Midbrain (tissue), 1 donor: Measurements from ENCODE around the gene IGFN1.
A peak's percentile ranks its signal among the peaks of the same experiment; 100 is the strongest.
"Not testable (repeated sequence)": the region's sequence is repeated elsewhere in the genome, so short reads cannot be mapped to it uniquely, and the experiment has no call there.

Experiments
- DNase-seq: peaks from one replicate; lab custom pipeline; 2025; lab: John Stamatoyannopoulos, UW

The IGFN1 gene

GRCh38 chr1:201190624-201191051 is at the start of gene IGFN1:
Gene IGFN1, plus strand, starts transcription at chr1:201190824. Its CDS starts 2,470 bp downstream, at chr1:201193294.
- no peak for DNase-seq

DNA sequence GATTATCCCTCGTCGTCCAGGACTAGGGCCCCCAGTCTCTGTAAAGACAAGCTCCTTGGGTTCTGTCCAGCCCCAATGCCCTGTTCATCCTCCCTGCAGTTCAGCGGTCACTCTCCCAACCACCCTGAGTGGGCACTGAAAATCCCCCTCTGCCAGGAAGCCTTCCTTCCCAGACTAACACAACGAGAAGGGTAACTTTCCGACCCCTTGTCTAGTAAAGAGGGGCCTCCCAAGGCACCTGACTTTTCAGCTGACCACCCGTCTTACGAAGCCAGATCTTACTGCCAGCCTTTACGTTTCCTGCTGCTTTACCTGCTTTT is 49.7 kb upstream of the IGFN1 start:
- no peak for DNase-seq

DNA sequence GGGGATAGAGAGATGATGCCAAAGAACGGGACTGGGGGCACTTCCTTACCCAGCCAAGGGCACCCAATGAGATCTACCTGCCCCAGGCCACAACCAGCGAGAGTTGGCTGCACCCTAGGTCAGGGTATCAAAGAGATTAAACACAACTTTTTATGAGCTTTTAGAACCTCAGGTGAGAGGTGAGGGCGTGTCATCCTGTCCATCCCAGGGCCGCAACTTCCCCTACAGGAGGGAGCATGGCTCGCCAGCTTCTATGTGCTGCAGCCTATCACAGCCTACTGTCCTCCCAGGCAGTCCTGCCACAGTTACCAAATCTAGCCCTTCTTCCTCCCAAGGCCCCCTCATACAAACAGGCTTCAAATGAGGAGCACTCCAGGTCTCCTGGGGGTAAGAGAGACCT is 49.2 kb upstream of the IGFN1 start:
- DNase-seq, result no peak

DNA sequence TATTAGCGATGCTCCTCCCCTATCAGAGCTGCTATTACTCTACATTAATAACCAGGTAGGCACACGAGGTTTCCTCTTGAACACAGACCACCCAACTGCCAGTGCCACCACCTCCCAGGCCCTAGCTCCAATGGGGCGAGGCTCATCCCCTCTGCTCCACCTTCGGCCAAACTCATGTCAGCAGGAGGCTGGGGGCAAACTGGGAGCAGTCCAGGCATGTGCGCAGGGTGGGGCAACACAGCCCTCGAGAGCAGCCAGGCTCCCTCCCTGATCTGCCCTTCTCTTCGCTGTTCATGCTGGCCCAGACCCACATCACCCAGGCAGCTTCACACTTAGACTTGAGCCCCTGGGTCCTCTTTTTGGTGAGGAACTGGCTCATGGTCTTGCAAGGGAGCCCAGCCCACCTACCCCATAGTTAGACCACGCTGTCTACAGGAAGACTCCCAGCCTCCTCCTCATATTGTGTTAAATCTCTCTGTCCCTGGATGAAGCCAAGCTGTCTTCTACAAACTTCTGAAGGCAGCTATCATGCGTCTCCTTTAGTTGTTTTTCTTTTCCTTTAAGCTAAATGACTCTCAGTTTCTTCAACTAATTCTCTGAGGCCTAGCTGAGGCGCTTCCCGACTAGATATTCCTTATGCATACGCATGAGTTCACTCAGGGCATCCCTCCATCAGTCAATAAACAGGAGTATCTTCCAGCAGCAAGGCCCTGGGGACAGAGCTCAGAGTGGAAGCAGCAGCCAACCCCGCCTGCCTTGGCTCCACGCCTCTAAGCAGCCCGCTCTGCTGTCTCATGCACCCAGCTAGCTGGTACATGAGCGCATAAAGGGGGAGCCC is 48.4 kb upstream of the IGFN1 start:
- DNase-seq, result peak; percentile 10

- DNase-seq, result no peak
Measured at GRCh38 chr1:201142849-201143725, 47.5 kb upstream of the IGFN1 start.

- DNase-seq, result no peak
Measured at GRCh38 chr1:201143726-201144635, 46.6 kb upstream of the IGFN1 start.

GRCh38 chr1:201144701-201145100 is 45.9 kb upstream of the IGFN1 start:
- no peak for DNase-seq

DNA sequence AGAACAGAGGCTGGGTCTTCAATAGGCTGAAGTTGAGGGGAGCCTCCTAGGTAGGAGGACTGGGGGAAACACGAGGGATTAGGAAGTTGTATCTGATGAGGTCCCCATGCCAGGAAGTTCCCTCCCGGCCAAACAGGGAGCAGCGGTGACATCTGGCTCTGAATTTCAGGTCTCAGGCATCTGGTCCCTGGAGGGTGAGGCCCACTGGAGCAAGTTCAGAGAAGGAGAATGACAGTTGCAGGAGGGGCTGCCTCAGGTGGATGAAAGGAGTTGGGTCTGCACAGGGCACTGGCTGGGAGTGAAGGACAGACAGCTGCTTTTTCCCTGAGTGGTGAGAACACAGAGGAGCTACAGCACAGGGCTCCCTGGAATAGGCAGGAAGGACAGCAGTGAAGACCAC is 45.5 kb upstream of the IGFN1 start:
- DNase-seq, result no peak

DNA sequence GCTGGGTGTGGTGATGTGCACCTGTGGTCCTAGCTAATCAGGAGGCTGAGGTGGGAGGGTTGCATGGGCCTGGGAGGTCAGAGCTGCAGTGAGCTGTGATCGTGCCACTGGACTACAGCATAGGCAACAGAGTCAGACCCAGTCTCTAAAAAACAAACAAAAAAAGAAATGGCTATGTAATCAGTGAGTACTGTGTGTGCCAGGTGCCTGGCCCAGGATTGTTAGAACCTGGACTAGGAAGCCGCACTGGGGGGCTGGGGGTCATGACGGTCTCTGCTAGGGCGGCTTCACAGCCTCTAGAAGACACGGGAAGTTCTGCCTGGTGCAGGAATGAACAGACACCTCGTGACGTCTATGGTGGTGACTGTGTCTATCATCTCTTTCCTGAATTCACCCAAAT is 44.8 kb upstream of the IGFN1 start:
- no peak for DNase-seq

GRCh38 chr1:201146626-201147390 is 43.8 kb upstream of the IGFN1 start:
- DNase-seq, result no peak

- DNase-seq, result no peak
Measured at GRCh38 chr1:201147396-201148015, 43.1 kb upstream of the IGFN1 start.

- peak; percentile 4 for DNase-seq
Measured at GRCh38 chr1:201149400-201149799, 41.2 kb upstream of the IGFN1 start.

- DNase-seq, result peak; percentile 78
Measured at GRCh38 chr1:201153474-201154388, 36.9 kb upstream of the IGFN1 start.

DNA sequence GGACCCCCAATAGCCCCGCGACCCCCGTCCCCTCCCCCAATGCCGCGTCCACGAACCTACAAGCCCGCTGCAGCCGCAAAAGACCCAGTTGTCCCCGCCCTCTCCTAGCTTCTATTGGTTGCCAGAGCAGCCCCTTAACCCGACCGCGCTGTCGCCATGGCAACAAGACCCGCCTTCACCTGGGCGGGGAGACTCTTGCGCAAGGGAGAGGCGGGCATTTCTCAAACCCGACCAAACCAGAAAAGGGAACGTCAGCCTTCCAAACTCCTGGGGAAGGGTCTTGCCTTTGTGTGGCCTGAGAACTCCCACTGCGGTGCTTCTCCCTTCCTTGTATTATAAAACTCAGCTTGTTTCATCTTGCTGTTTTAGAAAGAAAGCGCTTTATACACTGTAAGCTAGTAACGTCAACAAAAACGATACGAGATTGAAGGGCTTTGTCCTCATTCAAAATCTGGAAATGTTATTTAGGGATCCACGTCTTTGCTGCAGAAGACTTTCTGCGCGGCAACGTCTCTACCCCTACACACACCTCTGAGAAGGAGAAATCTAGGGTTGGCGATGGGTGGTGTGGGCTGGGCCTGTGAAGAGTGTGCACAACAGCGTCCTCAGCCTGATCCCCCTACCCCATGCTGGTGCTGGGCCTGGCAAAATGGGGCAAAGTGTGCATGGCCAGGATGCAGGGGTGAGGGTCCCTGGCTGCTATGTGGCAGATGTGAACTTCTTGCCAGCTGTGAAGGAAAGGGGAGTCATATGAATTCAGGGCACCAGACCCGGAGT is 36.0 kb upstream of the IGFN1 start, which contains the start of gene TMEM9:
TMEM9 (minus strand) TSS at position 86 of the 777 bp plus-strand sequence. CDS start 551 bp downstream, outside the sequence.
- DNase-seq, result peak; percentile 97

GRCh38 chr1:201155354-201155753 is 35.3 kb upstream of the IGFN1 start:
- no peak for DNase-seq

- no peak for DNase-seq
Measured at GRCh38 chr1:201156346-201156745, 34.3 kb upstream of the IGFN1 start.

DNA sequence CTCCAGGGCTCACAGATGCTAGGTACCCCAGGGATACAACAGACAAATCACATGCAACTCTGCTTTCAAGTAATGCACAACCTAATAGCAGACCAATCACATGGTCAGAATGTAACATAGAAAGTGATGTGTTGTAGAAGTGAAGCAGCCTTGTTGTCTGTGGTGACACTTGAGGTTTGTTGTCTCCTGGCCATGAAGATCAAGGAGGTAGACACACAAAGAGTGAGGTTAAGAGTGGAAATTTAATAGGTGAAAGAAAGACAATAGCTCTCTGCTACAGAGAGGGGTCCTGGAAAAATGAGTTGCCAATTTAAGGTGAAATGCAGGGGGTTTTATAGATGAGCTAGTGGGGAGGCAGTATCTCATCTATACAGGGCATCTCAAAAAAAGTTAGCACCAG is 33.8 kb upstream of the IGFN1 start:
- no peak for DNase-seq

- no peak for DNase-seq
Measured at GRCh38 chr1:201157949-201158348, 32.7 kb upstream of the IGFN1 start.

GRCh38 chr1:201163036-201163435 is 27.6 kb upstream of the IGFN1 start:
- DNase-seq, result not testable (repeated sequence)
